Measurements from ENCODE around the gene PLEKHH3.

DNA sequence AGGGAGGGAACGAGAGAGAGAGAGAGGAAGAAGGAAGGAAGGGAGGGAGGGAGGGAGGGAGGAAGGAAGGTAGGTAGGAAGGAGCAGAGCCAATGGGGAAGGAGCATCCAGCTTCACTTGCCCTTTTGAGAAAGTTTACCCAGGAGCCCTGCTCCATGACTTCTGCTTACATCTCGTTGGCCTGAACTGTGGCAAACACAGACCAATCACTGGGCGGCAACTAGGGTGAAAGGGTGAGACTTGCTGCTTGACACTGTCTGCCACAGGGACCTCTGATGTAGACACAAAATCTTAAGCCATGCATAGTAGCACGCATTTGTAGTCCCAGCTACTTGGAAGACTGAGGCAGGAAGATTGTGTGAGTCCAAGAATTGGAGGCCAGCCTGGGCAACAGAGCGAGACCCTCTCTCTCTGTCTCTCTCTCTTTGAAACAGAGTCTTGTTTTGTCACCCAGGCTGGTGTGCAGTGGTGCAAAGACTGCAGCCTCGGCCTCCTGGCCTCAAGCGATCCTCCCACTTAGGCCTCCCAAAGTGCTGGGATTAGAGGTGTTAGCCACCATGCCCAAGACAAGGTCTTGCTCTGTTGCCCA lies 37.2 kb downstream of the PLEKHH3 start:
- TF ChIP-seq, protein P1, sequence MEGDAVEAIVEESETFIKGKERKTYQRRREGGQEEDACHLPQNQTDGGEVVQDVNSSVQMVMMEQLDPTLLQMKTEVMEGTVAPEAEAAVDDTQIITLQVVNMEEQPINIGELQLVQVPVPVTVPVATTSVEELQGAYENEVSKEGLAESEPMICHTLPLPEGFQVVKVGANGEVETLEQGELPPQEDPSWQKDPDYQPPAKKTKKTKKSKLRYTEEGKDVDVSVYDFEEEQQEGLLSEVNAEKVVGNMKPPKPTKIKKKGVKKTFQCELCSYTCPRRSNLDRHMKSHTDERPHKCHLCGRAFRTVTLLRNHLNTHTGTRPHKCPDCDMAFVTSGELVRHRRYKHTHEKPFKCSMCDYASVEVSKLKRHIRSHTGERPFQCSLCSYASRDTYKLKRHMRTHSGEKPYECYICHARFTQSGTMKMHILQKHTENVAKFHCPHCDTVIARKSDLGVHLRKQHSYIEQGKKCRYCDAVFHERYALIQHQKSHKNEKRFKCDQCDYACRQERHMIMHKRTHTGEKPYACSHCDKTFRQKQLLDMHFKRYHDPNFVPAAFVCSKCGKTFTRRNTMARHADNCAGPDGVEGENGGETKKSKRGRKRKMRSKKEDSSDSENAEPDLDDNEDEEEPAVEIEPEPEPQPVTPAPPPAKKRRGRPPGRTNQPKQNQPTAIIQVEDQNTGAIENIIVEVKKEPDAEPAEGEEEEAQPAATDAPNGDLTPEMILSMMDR (IDR thresholded peaks at IDR 0.05), result no peak
- TF ChIP-seq POLR2A (IDR thresholded peaks at IDR 0.05), result no peak
